Smooth muscle cell (in vitro differentiated cells): ENCODE data around the gene NT5C1A. TPM values are rescaled to one million over a fixed set of nuclear protein-coding genes. Genes with fewer than 3 reads are reported as not detected.

Experiments used
- DNase-seq: peaks from one replicate; lab custom pipeline; 2025; ENCODE audit not compliant: unreplicated experiment; lab: John Stamatoyannopoulos, UW
- H2AFZ ChIP-seq: fragments of 200-600 bp; sonication (generic); 2 replicates; pipeline ENCODE4 v1.6.0; 2016; ENCODE audit warnings: antibody characterized with exemption, low read depth, mild to moderate bottlenecking
- H3F3A ChIP-seq: fragments of 200-600 bp; sonication (generic); 2 replicates; pipeline ENCODE4 v1.6.0; 2017; ENCODE audit warnings: antibody characterized with exemption, low read depth
- H3K27ac ChIP-seq: fragments of 200-600 bp; sonication (generic); 2 replicates; pipeline ENCODE4 v1.5.1; 2016; ENCODE audit warnings: low read depth, mild to moderate bottlenecking
- H3K27me3 ChIP-seq: fragments of 200-600 bp; sonication (generic); 2 replicates; pipeline ENCODE4 v1.6.1; 2016; ENCODE audit warnings: low read depth, mild to moderate bottlenecking
- H3K36me3 ChIP-seq: fragments of 200-600 bp; sonication (generic); 2 replicates; pipeline ENCODE4 v1.5.1; 2016; ENCODE audit warnings: low read depth
- H3K4me1 ChIP-seq: fragments of 200-600 bp; sonication (generic); 2 replicates; pipeline ENCODE4 v1.5.1; 2016; ENCODE audit warnings: low read depth
- H3K4me2 ChIP-seq: fragments of 200-600 bp; sonication (generic); 2 replicates; pipeline ENCODE4 v1.6.0; 2016; ENCODE audit warnings: mild to moderate bottlenecking
- H3K4me3 ChIP-seq: fragments of 200-600 bp; sonication (generic); 2 replicates; pipeline ENCODE4 v1.5.1; 2016; ENCODE audit warnings: mild to moderate bottlenecking
- H3K79me2 ChIP-seq: fragments of 200-600 bp; sonication (generic); 2 replicates; pipeline ENCODE4 v1.6.0; 2016; ENCODE audit warnings: low read depth, mild to moderate bottlenecking
- H3K9ac ChIP-seq: fragments of 200-600 bp; sonication (generic); 2 replicates; pipeline ENCODE4 v1.6.0; 2016; ENCODE audit warnings: low read depth
- H3K9me3 ChIP-seq: fragments of 200-600 bp; sonication (generic); replicated peaks from 2 replicates; pipeline ENCODE4 v1.5.1; 2016; ENCODE audit warnings: low read depth
- H4K20me1 ChIP-seq: fragments of 200-600 bp; sonication (generic); 2 replicates; pipeline ENCODE4 v1.6.0; 2016; ENCODE audit warnings: low read depth
- WGBS: methylation state at CpG from one replicate; pipeline ENCODE4 v1.1.7; 2016; ENCODE audit warnings: low lambda C conversion rate; 5-methylcytosine and 5-hydroxymethylcytosine counted together
- polyA plus RNA-seq: library from polyadenylated mRNA; unstranded; fragments of >200 nt; fragmentation: Nextera tagmentation; extraction: Ambion mirVana; gene quantifications from 2 replicates; pipeline ENCODE4 v1.2.1, GENCODE V29; 2016
- total RNA-seq: library from RNA; depleted of rRNA; stranded (reverse); fragments of >200 nt; gene quantifications from 2 replicates; pipeline ENCODE4 v1.2.3, GENCODE V29; 2014
- TF ChIP-seq, protein P1 (sequence below): fragments of 200-600 bp; sonication (generic); IDR thresholded peaks from 2 replicates; pipeline ENCODE4 v1.5.1; 2017; ENCODE audit warnings: borderline replicate concordance, mild to moderate bottlenecking, antibody characterized with exemption; ENCODE audit not compliant: insufficient read depth, poor library complexity, severe bottlenecking

The NT5C1A gene
- total and polyA plus RNA-seq, 2 experiments from 2014 or later, result not detected

DNA sequence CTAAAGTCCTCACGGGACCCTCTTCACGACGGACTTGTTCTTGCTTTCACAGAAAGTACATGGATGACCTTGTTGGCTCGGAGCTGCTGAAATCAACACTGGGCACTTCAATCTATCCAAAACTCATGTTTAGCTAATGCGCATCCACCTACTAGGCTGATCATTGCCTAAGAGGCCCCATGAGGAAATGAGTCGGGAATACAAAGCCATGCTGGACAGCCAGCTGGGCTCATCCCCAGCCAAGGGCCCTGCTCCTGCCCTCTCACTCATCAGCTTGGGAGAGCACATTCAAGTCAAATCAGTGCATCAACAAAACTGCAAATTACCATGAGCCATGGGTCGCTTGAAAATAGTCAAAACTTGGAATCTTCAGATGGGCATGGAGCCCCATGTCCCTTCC is 17.6 kb downstream of the NT5C1A start:
- no peaks in the 10 kb centered on the region for H3K4me1 ChIP-seq
- H3F3A ChIP-seq, result no peaks in the 10 kb centered on the region
- no peak overlapping the region for H3K9ac ChIP-seq
- no peaks in the 10 kb centered on the region for H3K36me3 ChIP-seq
- H4K20me1 ChIP-seq, result no peaks in the 10 kb centered on the region
- no peak for DNase-seq
- no peak overlapping the region for H3K4me2 ChIP-seq
- H2AFZ ChIP-seq, result no peak overlapping the region
- H3K79me2 ChIP-seq, result no peaks in the 10 kb centered on the region
- TF ChIP-seq, protein P1, sequence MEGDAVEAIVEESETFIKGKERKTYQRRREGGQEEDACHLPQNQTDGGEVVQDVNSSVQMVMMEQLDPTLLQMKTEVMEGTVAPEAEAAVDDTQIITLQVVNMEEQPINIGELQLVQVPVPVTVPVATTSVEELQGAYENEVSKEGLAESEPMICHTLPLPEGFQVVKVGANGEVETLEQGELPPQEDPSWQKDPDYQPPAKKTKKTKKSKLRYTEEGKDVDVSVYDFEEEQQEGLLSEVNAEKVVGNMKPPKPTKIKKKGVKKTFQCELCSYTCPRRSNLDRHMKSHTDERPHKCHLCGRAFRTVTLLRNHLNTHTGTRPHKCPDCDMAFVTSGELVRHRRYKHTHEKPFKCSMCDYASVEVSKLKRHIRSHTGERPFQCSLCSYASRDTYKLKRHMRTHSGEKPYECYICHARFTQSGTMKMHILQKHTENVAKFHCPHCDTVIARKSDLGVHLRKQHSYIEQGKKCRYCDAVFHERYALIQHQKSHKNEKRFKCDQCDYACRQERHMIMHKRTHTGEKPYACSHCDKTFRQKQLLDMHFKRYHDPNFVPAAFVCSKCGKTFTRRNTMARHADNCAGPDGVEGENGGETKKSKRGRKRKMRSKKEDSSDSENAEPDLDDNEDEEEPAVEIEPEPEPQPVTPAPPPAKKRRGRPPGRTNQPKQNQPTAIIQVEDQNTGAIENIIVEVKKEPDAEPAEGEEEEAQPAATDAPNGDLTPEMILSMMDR, result no peak
- H3K4me3 ChIP-seq, result no peak overlapping the region
- H3K27me3 ChIP-seq, result no peaks in the 10 kb centered on the region
- no peaks in the 10 kb centered on the region for H3K9me3 ChIP-seq
- WGBS, result 84% methylated on average over 7 of the region's 7 CpGs
- H3K27ac ChIP-seq, result no peak overlapping the region

DNA sequence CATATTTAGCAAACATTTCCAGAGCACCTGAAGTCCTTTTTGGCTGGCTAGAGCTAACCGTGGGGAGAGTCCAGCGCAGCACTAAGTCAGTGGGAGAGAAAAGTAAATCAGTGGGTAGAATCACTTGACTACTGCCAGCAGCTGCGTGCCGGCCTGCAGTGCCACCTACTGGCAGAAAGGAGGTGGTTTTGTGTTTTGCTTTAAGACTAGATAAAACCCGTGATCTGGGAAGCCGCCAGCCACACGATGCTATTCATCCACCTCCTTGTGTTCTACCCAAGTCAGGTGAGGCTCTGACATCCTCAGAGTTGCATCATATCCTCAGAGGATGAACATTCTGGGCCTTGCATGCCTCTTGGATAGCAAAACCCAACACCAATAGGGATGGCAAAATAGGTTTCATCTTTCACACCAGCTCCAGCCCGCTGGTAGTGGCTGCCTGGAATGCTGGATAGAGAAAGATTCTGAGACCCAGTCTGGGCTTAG is 18.3 kb downstream of the NT5C1A start:
- Histone ChIP-seq H3K27me3 (no peaks in the 10 kb centered on the region), H3K9ac (no peak overlapping the region), H3K4me1 (no peaks in the 10 kb centered on the region), H2AFZ (no peak overlapping the region), H3K4me3 (no peak overlapping the region), H3K4me2 (no peak overlapping the region), H3K36me3 (no peaks in the 10 kb centered on the region), H3K79me2 (no peaks in the 10 kb centered on the region), H3K9me3 (no peaks in the 10 kb centered on the region), H3F3A (no peaks in the 10 kb centered on the region), H3K27ac (no peak overlapping the region), H4K20me1 (no peaks in the 10 kb centered on the region)
- WGBS, result 13% methylated on average over 8 of the region's 8 CpGs
- peak; percentile 33 for DNase-seq
- TF ChIP-seq, protein P1, result peak; percentile 86

DNA sequence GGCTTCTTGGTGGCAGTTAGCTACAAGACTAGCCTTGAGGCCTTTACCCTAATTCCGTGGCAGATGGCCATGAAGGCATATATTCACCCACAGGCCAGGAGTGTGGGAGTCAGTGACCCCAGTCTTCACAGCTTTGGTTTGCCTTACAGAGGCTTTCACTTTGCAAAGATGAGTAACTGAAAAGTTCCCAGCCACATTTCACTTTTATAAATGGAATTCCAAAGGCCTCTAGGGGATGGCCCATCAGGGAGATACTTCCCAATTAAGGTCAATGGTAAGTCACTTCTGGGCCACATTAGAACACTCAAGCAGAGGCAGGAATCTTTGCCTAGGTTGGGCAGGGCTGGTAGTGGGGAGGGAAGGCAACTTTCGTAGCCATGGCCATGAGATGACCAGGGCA is 19.4 kb downstream of the NT5C1A start:
- H3K9ac ChIP-seq, result no peak overlapping the region
- DNase-seq, result no peak
- H4K20me1 ChIP-seq, result no peaks in the 10 kb centered on the region
- H3K4me1 ChIP-seq, result no peaks in the 10 kb centered on the region
- no peak overlapping the region for H3K4me2 ChIP-seq
- H3K36me3 ChIP-seq, result no peaks in the 10 kb centered on the region
- no peak overlapping the region for H3K4me3 ChIP-seq
- H3K79me2 ChIP-seq, result no peaks in the 10 kb centered on the region
- TF ChIP-seq, protein P1, result no peak
- H3K27ac ChIP-seq, result no peak overlapping the region
- H3K27me3 ChIP-seq, result no peaks in the 10 kb centered on the region
- no peaks in the 10 kb centered on the region for H3F3A ChIP-seq
- H3K9me3 ChIP-seq, result no peaks in the 10 kb centered on the region
- 95% methylated on average over 2 of the region's 2 CpGs for WGBS
- no peak overlapping the region for H2AFZ ChIP-seq

DNA sequence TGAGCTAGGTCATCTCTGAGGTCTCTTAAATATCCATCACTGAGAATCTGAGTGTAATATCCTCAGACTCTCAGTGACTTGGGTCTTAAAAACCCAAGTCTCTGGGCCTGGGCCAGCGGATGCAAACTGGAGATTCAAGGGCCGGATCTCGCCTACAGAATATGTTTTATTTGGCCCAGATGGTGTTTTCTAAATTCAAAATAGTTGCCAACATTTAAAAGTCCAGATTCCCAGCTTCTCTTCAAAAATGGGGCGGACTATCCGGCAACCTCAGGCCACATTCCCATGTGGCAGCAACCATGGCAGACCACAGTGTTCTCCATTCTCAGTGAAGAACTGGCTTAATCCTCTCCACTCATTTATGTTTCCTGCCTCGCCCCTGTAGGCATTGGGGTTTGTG is 19.8 kb downstream of the NT5C1A start:
- Histone ChIP-seq H2AFZ (no peak overlapping the region), H3K27me3 (no peaks in the 10 kb centered on the region), H3K4me3 (no peak overlapping the region), H3K27ac (no peak overlapping the region), H3K9ac (no peak overlapping the region), H3K36me3 (no peaks in the 10 kb centered on the region), H3K79me2 (no peaks in the 10 kb centered on the region), H3F3A (peaks cover 2% of the 10 kb centered on the region), H3K4me1 (peaks cover under 1% of the 10 kb centered on the region), H3K4me2 (no peak overlapping the region), H3K9me3 (no peaks in the 10 kb centered on the region), H4K20me1 (no peaks in the 10 kb centered on the region)
- DNase-seq, result no peak
- WGBS, result 89% methylated on average over 6 of the region's 6 CpGs
- TF ChIP-seq, protein P1, result no peak
